ENCODE results near the gene FAM180B.

FAM180B gene

DNA sequence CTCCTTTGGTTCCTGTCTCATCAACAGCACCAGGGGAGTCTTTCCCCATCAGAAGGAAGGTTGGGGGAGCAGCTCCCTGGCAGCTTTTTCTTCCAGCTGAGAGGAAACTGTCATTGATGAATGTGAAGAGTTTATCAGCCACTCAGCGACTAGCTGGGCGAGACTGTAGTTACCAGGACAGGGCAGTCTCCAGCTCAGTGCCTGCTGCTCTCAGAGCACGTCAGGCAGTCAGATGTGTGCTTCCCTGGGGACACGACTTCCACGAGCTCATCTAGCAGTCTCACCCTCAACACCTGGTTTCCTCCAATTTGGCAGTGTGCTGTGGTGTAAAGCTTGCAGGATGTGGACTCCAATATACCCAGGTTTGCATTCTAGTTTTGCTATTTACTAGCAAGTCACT lies 20.3 kb downstream of the FAM180B start:
- H3K36me3 ChIP-seq (ENCODE audit: insufficient read depth) = no peaks in the 10 kb centered on the region
- H3K27ac ChIP-seq = no peak overlapping the region
- H4K20me1 ChIP-seq (ENCODE audit: insufficient read depth) = no peaks in the 10 kb centered on the region
- TF ChIP-seq, protein P1, sequence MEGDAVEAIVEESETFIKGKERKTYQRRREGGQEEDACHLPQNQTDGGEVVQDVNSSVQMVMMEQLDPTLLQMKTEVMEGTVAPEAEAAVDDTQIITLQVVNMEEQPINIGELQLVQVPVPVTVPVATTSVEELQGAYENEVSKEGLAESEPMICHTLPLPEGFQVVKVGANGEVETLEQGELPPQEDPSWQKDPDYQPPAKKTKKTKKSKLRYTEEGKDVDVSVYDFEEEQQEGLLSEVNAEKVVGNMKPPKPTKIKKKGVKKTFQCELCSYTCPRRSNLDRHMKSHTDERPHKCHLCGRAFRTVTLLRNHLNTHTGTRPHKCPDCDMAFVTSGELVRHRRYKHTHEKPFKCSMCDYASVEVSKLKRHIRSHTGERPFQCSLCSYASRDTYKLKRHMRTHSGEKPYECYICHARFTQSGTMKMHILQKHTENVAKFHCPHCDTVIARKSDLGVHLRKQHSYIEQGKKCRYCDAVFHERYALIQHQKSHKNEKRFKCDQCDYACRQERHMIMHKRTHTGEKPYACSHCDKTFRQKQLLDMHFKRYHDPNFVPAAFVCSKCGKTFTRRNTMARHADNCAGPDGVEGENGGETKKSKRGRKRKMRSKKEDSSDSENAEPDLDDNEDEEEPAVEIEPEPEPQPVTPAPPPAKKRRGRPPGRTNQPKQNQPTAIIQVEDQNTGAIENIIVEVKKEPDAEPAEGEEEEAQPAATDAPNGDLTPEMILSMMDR (conservative IDR thresholded peaks at IDR 0.05; ENCODE audit: low read depth, low read length) = no peak
- H3K4me2 ChIP-seq = no peak overlapping the region
- H3K4me1 ChIP-seq (ENCODE audit: low read depth, poor library complexity, severe bottlenecking) = no peaks in the 10 kb centered on the region
- no peak overlapping the region for H3K9ac ChIP-seq
- H3K79me2 ChIP-seq (ENCODE audit: insufficient read depth, low read depth) = no peaks in the 10 kb centered on the region
- no peak overlapping the region for H2AFZ ChIP-seq (ENCODE audit: low read depth)
- no peak overlapping the region for H3K4me3 ChIP-seq (IDR thresholded peaks at IDR 0.05; ENCODE audit: insufficient read depth, low read depth, low read length)
- H3K27me3 ChIP-seq (ENCODE audit: insufficient read depth, low read depth) = no peaks in the 10 kb centered on the region

DNA sequence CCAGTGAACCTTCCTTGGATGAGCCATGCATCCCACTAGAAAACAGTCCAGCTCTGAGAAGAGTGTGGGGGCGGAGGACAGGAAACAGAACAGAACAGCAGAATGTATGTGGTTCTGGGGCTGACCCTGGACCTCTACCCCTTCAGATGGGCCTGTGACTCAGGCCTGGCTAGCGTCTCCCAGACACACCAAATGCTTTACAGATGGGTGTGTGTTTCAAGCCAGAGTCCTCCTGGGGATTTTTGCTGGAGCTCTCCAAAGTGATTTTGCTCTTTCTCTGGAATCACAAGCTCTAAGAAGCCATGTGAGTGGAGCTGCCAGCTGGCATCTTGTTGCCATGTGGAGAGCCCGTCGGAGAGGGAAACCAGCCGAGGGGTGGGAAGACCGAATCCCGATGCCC lies 20.9 kb downstream of the FAM180B start:
- TF ChIP-seq, protein P1 (conservative IDR thresholded peaks at IDR 0.05; ENCODE audit: low read depth, low read length) = no peak
- H3K36me3 ChIP-seq (ENCODE audit: insufficient read depth) = no peaks in the 10 kb centered on the region
- no peak overlapping the region for H2AFZ ChIP-seq (ENCODE audit: low read depth)

DNA sequence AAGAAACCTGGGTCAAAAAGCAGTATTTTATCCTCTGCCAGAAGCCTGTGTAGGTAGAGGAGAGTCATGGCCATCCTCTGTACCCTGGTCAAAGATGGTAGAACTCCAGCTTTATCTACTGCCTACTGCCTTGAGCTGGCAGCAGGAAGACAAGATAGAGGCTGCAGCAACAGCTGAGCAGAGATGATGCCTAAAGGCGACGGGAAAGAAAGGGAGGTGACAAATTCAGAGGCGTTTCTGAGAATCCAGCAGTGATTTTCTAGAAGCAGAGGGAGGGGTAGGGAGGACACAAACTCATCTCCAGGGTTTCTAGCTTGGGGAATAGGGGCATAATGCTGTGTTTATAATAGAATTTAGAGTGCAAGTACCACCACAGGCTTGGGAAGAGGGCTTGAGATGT lies 23.2 kb downstream of the FAM180B start:
- TF ChIP-seq, protein P1 (conservative IDR thresholded peaks at IDR 0.05; ENCODE audit: low read depth, low read length) = no peak
- Histone ChIP-seq H3K27me3 (ENCODE audit: insufficient read depth, low read depth) (no peaks in the 10 kb centered on the region), H3K4me2 (no peak overlapping the region), H3K36me3 (ENCODE audit: insufficient read depth) (no peaks in the 10 kb centered on the region), H4K20me1 (ENCODE audit: insufficient read depth) (no peaks in the 10 kb centered on the region), H3K4me3 (IDR thresholded peaks at IDR 0.05; ENCODE audit: insufficient read depth, low read depth, low read length) (no peak overlapping the region), H3K79me2 (ENCODE audit: insufficient read depth, low read depth) (no peaks in the 10 kb centered on the region), H3K9ac (no peak overlapping the region), H3K27ac (no peak overlapping the region), H2AFZ (ENCODE audit: low read depth) (no peak overlapping the region), H3K4me1 (ENCODE audit: low read depth, poor library complexity, severe bottlenecking) (no peaks in the 10 kb centered on the region)

More for the DNA sequence above, 20.9 kb downstream of the FAM180B start:
- H4K20me1 ChIP-seq (ENCODE audit: insufficient read depth) = no peaks in the 10 kb centered on the region
- no peak overlapping the region for H3K4me3 ChIP-seq (IDR thresholded peaks at IDR 0.05; ENCODE audit: insufficient read depth, low read depth, low read length)
- no peak overlapping the region for H3K27ac ChIP-seq
- H3K9ac ChIP-seq = no peak overlapping the region
- H3K27me3 ChIP-seq (ENCODE audit: insufficient read depth, low read depth) = no peaks in the 10 kb centered on the region
- H3K4me2 ChIP-seq = no peak overlapping the region
- no peaks in the 10 kb centered on the region for H3K79me2 ChIP-seq (ENCODE audit: insufficient read depth, low read depth)
- H3K4me1 ChIP-seq (ENCODE audit: low read depth, poor library complexity, severe bottlenecking) = no peaks in the 10 kb centered on the region

DNA sequence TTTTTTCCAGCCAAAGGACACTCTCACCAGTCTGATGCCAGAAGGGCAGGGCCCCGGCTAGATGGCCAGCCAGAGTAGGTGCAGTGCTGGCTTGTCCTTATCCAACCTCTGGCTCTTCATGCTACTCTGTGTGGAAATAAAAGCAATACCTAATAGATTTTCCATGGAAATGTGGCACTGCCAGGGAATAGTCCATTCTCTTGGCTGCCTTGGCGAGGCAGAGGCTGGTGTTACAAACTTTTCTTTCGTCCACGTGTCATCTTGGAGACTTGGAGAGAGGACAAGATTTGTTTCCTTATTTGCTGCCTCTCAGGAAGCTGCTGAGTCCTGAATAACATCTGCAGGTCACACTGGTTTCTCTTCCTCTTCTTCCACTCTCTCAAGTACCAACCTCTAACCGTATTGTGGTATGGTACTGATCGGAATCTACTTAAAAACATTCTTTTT lies 24.9 kb downstream of the FAM180B start:
- Histone ChIP-seq H3K4me2 (no peak overlapping the region), H2AFZ (ENCODE audit: low read depth) (no peak overlapping the region), H3K79me2 (ENCODE audit: insufficient read depth, low read depth) (no peaks in the 10 kb centered on the region), H4K20me1 (ENCODE audit: insufficient read depth) (no peaks in the 10 kb centered on the region), H3K4me1 (ENCODE audit: low read depth, poor library complexity, severe bottlenecking) (peaks cover 5% of the 10 kb centered on the region), H3K36me3 (ENCODE audit: insufficient read depth) (no peaks in the 10 kb centered on the region), H3K27me3 (ENCODE audit: insufficient read depth, low read depth) (no peaks in the 10 kb centered on the region), H3K4me3 (IDR thresholded peaks at IDR 0.05; ENCODE audit: insufficient read depth, low read depth, low read length) (no peak overlapping the region), H3K27ac (no peak overlapping the region), H3K9ac (no peak overlapping the region)
- TF ChIP-seq, protein P1 (conservative IDR thresholded peaks at IDR 0.05; ENCODE audit: low read depth, low read length) = no peak

All from KMS-11 (cell line).